HG03558 (cell line): ENCODE measurements around the gene DLX5.

Source experiments
- ATAC-seq: cut with Tn5 transposase; IDR thresholded peaks from one replicate; pipeline ENCODE4 v1.9.1; 2021; ENCODE audit warnings: moderate number of reproducible peaks; ENCODE audit not compliant: unreplicated experiment; ENCODE audit errors: extremely low read depth

The DLX5 gene

GRCh38 chr7:97018791-97019531, 5.7 kb downstream of the DLX5 start:
- no peak for ATAC-seq

GRCh38 chr7:97018126-97018601, 6.5 kb downstream of the DLX5 start:
- no peak for ATAC-seq

GRCh38 chr7:97017192-97018125, 7.2 kb downstream of the DLX5 start:
- ATAC-seq: no peak

GRCh38 chr7:97016381-97017191, 8.0 kb downstream of the DLX5 start:
- no peak for ATAC-seq

- ATAC-seq: no peak
Measured at GRCh38 chr7:97015756-97016380, 8.8 kb downstream of the DLX5 start.

- no peak for ATAC-seq
Measured at GRCh38 chr7:97015279-97015678, 9.4 kb downstream of the DLX5 start.

GRCh38 chr7:97014145-97014750, 10.4 kb downstream of the DLX5 start:
- no peak for ATAC-seq

- ATAC-seq: no peak
Measured at GRCh38 chr7:97013845-97014134, 10.8 kb downstream of the DLX5 start.

GRCh38 chr7:97013134-97013844, 11.3 kb downstream of the DLX5 start:
- ATAC-seq: no peak

- ATAC-seq: no peak
Measured at GRCh38 chr7:97012365-97013133, 12.1 kb downstream of the DLX5 start.

GRCh38 chr7:97011536-97012364, 12.9 kb downstream of the DLX5 start:
- no peak for ATAC-seq

- ATAC-seq: no peak
Measured at GRCh38 chr7:97011104-97011503, 13.5 kb downstream of the DLX5 start.

- no peak for ATAC-seq
Measured at GRCh38 chr7:97009753-97010732, 14.6 kb downstream of the DLX5 start.

GRCh38 chr7:97008275-97008917, 16.2 kb downstream of the DLX5 start:
- no peak for ATAC-seq

GRCh38 chr7:97007583-97007861, 17.1 kb downstream of the DLX5 start:
- ATAC-seq: no peak
